ENCODE data around the gene PPFIA1.

DNA sequence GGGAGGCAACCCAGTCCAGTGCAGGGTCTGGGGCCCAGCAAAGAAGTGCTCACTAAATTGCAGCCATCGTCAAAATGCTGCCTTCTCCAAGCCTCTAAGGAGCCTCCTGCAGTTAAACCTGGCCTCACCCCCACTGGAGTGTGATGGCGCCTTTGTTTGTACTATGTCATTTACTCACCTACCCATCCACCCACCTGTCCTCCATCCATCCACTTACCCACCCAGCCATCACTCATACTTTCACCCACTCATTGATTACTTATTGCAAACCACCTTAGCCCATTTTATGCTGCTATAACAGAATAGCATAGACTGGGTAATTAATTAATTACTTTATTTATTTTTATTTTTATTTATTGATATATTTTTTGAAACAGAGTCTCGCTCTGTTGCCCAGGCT lies 28.8 kb upstream of the PPFIA1 start:
- TF ChIP-seq, protein P1, sequence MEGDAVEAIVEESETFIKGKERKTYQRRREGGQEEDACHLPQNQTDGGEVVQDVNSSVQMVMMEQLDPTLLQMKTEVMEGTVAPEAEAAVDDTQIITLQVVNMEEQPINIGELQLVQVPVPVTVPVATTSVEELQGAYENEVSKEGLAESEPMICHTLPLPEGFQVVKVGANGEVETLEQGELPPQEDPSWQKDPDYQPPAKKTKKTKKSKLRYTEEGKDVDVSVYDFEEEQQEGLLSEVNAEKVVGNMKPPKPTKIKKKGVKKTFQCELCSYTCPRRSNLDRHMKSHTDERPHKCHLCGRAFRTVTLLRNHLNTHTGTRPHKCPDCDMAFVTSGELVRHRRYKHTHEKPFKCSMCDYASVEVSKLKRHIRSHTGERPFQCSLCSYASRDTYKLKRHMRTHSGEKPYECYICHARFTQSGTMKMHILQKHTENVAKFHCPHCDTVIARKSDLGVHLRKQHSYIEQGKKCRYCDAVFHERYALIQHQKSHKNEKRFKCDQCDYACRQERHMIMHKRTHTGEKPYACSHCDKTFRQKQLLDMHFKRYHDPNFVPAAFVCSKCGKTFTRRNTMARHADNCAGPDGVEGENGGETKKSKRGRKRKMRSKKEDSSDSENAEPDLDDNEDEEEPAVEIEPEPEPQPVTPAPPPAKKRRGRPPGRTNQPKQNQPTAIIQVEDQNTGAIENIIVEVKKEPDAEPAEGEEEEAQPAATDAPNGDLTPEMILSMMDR (IDR thresholded peaks at IDR 0.05) = no peak
- TF ChIP-seq POLR2A (IDR thresholded peaks at IDR 0.05) = no peak

Measured in esophagus squamous epithelium (tissue), 4 donors.